ENCODE measurements around the gene CTDSP2. TPM values are rescaled to one million over a fixed set of nuclear protein-coding genes. Genes with fewer than 3 reads are reported as not detected.
A peak's percentile ranks its signal among the peaks of the same experiment; 100 is the strongest.
"Not testable (repeated sequence)": the region's sequence is repeated elsewhere in the genome, so short reads cannot be mapped to it uniquely, and the experiment has no call there.

Gene CTDSP2
- total RNA-seq, 1 donor from 2014 or later, result 82.6 TPM

DNA sequence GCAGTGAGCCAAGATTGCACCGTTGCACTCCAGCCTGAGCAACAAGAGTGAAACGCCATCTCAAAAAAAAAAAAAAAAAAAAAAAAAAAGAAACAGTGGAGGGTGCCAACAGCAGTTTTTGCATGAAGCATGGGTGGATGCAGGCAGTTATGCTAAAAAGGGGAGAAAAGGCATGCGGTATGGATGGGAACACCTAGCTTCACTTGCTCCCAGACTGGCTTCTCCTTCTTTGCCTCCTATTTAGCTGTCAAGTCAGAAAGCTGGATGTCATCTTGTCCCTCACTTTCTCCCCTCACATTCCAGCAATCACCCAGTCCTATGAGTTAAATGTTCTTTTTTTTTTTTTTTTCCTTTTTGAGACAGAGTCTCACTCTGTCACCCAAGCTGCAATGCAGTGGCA, 71.5 kb downstream of the CTDSP2 start:
- Histone ChIP-seq H3K9me3 (replicated peaks) (no peaks in the 10 kb centered on the region), H3K36me3 (peaks cover 8% of the 10 kb centered on the region), H3K4me3 (no peak overlapping the region), H3K4me1 (peaks cover 24% of the 10 kb centered on the region), H3K27ac (replicated peaks) (no peak overlapping the region), H3K27me3 (ENCODE audit: low read depth) (no peaks in the 10 kb centered on the region)
- intact Hi-C loops (cut with micrococcal nuclease), result no loop called here
- no peak for DNase-seq
- TF ChIP-seq, protein P1, sequence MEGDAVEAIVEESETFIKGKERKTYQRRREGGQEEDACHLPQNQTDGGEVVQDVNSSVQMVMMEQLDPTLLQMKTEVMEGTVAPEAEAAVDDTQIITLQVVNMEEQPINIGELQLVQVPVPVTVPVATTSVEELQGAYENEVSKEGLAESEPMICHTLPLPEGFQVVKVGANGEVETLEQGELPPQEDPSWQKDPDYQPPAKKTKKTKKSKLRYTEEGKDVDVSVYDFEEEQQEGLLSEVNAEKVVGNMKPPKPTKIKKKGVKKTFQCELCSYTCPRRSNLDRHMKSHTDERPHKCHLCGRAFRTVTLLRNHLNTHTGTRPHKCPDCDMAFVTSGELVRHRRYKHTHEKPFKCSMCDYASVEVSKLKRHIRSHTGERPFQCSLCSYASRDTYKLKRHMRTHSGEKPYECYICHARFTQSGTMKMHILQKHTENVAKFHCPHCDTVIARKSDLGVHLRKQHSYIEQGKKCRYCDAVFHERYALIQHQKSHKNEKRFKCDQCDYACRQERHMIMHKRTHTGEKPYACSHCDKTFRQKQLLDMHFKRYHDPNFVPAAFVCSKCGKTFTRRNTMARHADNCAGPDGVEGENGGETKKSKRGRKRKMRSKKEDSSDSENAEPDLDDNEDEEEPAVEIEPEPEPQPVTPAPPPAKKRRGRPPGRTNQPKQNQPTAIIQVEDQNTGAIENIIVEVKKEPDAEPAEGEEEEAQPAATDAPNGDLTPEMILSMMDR (IDR thresholded peaks at IDR 0.05; ENCODE audit: borderline replicate concordance), result no peak

DNA sequence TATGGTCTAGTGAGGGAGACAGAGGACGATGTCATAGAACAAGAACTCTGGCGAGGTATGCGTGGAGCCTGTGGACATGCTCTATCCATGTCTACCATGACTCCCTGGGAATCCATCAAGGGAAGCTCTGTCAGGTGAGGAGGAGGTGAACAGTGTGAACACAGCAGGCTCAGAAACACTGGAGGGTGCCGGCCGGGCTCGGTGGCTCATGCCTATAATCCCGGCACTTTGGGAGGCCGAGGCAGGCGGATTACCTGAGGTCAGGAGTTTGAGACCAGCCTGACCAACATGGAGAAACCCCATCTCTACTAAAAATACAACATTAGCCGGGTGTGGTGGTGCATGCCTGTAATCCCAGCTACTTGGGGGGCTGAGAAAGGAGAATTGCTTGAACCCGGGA, 71.9 kb downstream of the CTDSP2 start:
- peaks cover 24% of the 10 kb centered on the region for H3K4me1 ChIP-seq
- DNase-seq; H3K4me3 ChIP-seq; H3K9me3 ChIP-seq (replicated peaks); intact Hi-C loops (cut with micrococcal nuclease); H3K27me3 ChIP-seq (ENCODE audit: low read depth); H3K27ac ChIP-seq (replicated peaks): not testable (repeated sequence)
- peaks cover 11% of the 10 kb centered on the region for H3K36me3 ChIP-seq

DNA sequence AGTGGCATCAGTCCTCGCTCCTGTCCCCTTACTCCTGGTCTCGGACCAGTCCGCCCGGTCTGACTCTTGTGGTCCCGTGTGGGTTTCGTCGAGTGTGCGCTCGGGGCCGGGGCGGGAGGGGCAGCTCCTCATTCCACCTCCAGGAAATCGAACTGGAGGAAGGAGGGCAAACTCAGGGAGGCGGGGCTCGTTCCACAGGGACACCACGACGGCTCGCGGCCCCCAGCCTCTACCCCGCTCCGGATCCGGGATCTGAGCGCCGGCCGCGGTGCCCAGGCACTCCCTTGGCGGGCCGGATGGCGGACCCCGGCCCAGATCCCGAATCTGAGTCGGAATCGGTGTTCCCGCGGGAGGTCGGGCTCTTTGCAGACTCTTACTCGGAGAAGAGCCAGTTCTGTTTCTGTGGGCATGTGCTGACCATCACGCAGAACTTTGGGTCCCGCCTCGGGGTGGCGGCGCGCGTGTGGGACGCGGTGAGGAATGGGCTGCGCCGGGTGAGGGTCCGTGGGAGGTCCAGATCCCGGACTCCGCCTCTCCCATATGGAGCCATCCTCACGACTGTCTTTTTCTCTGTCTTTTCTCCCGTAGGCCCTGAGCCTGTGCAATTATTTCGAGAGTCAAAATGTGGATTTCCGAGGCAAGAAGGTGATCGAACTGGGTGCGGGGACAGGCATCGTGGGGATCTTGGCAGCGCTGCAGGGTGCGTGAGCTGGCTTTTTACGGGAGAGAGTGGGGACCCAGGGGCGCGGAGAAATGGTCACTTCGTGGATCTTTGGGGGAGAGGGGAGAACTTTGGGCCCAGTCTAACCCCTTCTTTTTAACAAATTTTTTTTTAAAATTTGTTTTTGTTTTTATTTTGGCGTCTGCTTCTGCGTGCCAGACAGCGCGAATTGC, 73.9 kb downstream of the CTDSP2 start, which contains the start of gene EEF1AKMT3:
TSS of gene EEF1AKMT3 (plus strand) at position 186 of the 894 bp plus-strand sequence. CDS start at position 297, 111 bp downstream.
- peak within 1 kb of the TSS; percentile 92 for H3K4me3 ChIP-seq
- peaks cover 18% of the 10 kb centered on the region for H3K36me3 ChIP-seq
- TF ChIP-seq, protein P1 (IDR thresholded peaks at IDR 0.05; ENCODE audit: borderline replicate concordance), result peak; percentile 12
- intact Hi-C loops (cut with micrococcal nuclease), result no loop called here
- H3K27ac ChIP-seq (replicated peaks), result peak within 1 kb of the TSS; percentile 95
- H3K27me3 ChIP-seq (ENCODE audit: low read depth), result no peaks in the 10 kb centered on the region
- DNase-seq, result peak; percentile 75
- no peaks in the 10 kb centered on the region for H3K9me3 ChIP-seq (replicated peaks)
- peaks cover 24% of the 10 kb centered on the region for H3K4me1 ChIP-seq

DNA sequence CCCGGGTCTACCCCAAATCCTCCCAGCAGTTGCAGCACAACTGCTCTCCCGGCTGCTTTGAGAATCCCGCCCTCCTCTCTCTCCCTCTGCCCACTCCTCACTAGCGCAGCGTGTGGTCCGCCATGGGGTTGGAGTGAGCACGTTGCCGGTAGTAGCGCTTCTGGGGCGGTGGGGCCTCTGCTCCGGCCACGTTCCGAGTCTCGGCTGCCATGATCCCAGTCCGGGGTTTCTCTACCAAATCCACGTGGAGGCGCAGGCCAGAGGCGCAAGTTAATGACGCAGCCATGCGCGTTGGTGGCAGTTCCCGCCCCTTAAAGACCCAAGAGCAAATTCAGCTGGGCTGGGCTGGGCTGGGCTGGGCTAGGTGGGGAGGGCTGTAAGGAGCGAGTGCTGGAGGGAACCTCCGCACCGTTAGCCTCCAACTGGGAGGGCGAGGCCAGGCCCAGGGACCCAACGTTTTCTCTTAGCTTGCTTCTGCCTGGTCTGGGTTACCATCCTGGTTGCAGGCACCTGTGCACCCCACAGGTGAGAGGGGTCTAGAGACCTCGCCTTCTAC, 74.6 kb downstream of the CTDSP2 start, which contains the start of gene METTL1:
TSS of gene METTL1 (minus strand) at position 233 of the 556 bp plus-strand sequence. CDS start at position 211, 22 bp downstream.
- peaks cover 18% of the 10 kb centered on the region for H3K36me3 ChIP-seq
- peaks cover 27% of the 10 kb centered on the region for H3K4me1 ChIP-seq
- intact Hi-C loops (cut with micrococcal nuclease), result no loop called here
- TF ChIP-seq, protein P1 (IDR thresholded peaks at IDR 0.05; ENCODE audit: borderline replicate concordance), result no peak
- H3K9me3 ChIP-seq (replicated peaks), result no peaks in the 10 kb centered on the region
- peaks cover 2% of the 10 kb centered on the region for H3K27me3 ChIP-seq (ENCODE audit: low read depth)
- peak; percentile 93 for DNase-seq
- peak within 1 kb of the TSS; percentile 92 for H3K4me3 ChIP-seq
- H3K27ac ChIP-seq (replicated peaks), result peak within 1 kb of the TSS; percentile 95

DNA sequence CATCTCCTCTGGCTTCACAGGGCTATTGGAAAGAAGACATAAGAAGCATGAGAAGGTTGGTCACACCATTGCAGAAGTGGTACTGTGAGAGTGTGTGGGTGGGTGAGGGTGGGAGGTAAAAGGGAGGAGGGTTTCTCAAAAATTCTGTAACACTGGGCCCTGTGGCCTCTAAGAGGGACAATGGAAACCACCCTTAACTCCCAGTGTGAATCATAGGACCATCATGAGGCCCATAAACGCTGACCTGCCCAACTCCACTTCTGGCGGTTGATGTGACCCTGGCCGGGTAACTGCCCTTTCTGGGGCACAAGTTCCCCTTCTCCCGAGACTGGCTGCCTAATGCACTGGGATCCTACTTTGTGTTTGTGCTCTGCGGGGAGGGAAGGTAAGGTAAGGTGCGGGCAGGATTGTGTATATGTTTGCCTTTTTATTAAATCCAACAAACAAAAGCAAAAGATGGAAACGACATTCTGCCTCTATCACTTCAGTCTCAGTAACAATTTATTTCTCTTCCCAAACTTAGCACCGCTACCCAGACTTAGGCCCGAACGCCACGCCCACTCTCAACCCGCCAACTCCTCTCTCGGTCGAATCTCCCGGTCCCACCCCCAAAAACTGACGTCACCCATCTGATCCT, 75.2 kb downstream of the CTDSP2 start:
- peaks cover 33% of the 10 kb centered on the region for H3K4me1 ChIP-seq
- H3K36me3 ChIP-seq, result peaks cover 18% of the 10 kb centered on the region
- TF ChIP-seq, protein P1 (IDR thresholded peaks at IDR 0.05; ENCODE audit: borderline replicate concordance), result no peak
- H3K27me3 ChIP-seq (ENCODE audit: low read depth), result peaks cover 8% of the 10 kb centered on the region
- H3K9me3 ChIP-seq (replicated peaks), result no peaks in the 10 kb centered on the region
- peak; percentile 86 for DNase-seq
- H3K4me3 ChIP-seq, result peak overlapping the region; percentile 92
- intact Hi-C loops (cut with micrococcal nuclease), result no loop called here
- H3K27ac ChIP-seq (replicated peaks), result peak overlapping the region; percentile 95
